Measurements from ENCODE around the gene RHBDF2.

RHBDF2 gene

DNA sequence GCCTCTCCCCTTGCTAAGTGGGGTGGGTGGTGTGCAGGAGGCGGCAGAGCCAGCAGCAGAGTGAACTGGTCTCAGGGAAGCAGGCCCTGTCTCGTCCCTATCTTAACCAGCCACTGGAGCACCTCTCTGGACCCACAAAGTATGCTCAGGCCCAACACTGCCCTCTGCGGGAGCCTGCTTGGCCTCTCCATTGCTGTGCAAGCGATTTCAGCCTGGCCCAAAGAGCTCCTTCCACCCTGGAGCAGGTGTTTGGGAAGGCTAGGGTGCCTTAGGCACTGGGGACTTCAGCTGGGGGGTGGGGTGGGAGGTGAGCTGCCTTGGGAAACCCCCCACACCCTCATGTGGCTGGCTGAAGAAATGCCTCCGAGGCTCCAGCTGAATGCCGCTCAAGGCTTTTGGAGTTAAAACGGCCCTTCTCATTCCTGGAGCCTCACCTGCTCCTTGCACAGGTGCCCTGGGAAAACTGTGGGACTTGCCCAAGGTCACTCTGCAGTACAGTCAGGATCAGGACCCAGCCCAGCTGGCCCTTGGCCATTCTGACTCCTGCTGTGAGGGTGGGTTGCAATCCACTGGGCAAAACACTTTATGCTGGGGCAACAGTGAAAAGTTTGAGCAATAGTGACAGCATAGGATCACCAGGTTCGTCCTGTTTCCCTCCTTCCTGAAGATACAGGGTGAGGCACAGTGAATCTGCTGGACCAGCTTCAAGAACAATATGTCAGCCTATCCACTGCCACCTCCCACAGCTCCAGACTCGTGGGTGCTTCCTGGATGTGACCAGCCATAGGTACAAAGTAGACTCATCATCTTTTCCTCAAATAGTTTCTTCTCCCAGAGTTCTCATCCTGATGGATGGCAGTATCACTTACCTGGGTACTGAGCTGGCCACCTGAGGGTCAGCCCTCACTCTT lies 42.4 kb downstream of the RHBDF2 start:
- Histone ChIP-seq H3K27me3 (ENCODE audit: control insufficient read depth, insufficient read depth, low read length) (no peaks in the 10 kb centered on the region), H3K27ac (ENCODE audit: low read length) (no peak overlapping the region), H3K9me3 (ENCODE audit: control insufficient read depth, insufficient read depth, low read length) (no peaks in the 10 kb centered on the region), H3K36me3 (ENCODE audit: control insufficient read depth, insufficient read depth, low read length) (no peaks in the 10 kb centered on the region), H3K4me3 (ENCODE audit: low read length) (no peak overlapping the region), H3K4me1 (ENCODE audit: control insufficient read depth, insufficient read depth, low read length) (no peaks in the 10 kb centered on the region)
- no CpG with 5 or more reads among the region's 9 CpGs for WGBS (ENCODE audit: insufficient coverage, insufficient read length)
- no peak for DNase-seq (ENCODE audit: low read depth, low spot score)

DNA sequence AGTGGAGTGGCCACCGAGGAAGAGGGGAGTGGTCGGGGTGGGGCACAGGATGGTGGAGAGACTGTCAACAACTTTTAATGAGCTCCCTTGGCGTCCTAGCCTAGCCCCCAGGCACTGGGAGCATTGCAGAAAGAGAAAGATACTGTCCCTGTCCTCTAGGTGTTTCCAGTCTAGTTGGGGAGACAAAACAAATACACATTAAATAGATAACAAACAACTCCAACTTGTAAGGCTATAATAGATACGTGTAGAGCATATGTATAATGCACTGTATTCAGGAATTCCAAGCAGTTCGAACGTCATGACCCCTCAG lies 47.8 kb downstream of the RHBDF2 start:
- no CpG with 5 or more reads among the region's 6 CpGs for WGBS (ENCODE audit: insufficient coverage, insufficient read length)
- no peak overlapping the region; the same call in 1 of the 2 replicates for H3K4me3 ChIP-seq (ENCODE audit: low read length)
- no peaks in the 10 kb centered on the region for H3K9me3 ChIP-seq (ENCODE audit: control insufficient read depth, insufficient read depth, low read length)
- no peaks in the 10 kb centered on the region for H3K36me3 ChIP-seq (ENCODE audit: control insufficient read depth, insufficient read depth, low read length)
- peaks cover 4% of the 10 kb centered on the region; the same call in 1 of the 2 replicates for H3K4me1 ChIP-seq (ENCODE audit: control insufficient read depth, insufficient read depth, low read length)
- H3K27ac ChIP-seq (ENCODE audit: low read length), result no peak overlapping the region
- H3K27me3 ChIP-seq (ENCODE audit: control insufficient read depth, insufficient read depth, low read length), result no peaks in the 10 kb centered on the region
- no peak for DNase-seq (ENCODE audit: low read depth, low spot score)

DNA sequence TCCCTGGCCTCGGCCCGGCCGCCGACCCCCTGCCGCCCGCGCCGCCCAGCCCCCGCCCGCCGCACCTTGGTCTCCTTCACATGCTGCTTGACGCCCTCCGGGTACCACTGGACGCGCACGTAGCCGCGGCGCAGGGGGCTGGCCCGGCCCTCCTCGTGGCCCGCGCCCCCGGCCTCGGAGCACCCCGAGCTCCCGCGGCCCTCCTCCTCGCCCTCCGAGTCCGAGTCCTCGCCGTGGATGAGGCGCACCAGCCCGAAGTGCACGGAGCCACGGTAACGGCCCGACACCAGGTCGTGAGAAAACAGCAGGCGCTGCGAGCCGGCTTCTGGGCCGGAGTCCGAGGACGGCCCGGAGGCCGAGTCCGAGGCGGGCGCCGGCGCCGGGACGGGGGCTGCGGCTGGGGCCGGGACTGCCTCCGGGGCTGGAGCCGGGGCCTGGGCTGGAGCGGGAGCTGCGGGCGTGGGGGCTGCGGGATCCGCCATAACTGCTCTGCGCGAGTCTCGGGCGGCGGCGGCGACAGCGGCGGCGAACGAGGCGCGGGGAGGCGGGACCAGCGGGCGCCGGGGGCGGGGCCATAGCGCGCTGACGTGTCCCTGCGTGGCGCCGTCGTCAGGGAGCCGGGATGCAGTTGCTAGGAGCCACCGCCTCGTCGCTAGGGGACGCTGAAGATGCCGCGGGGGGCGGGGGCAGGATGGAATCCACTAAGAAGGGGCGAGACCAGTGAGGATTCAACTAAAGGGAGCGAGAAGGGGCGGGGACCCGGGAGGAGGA lies 48.4 kb downstream of the RHBDF2 start, which contains the start of gene UBE2O:
UBE2O (minus strand) TSS at position 493 of the 771 bp plus-strand sequence; CDS start at position 482, 11 bp downstream.
- Histone ChIP-seq H3K4me1 (ENCODE audit: control insufficient read depth, insufficient read depth, low read length) (peaks cover 6% of the 10 kb centered on the region; the same call in 1 of the 2 replicates), H3K27me3 (ENCODE audit: control insufficient read depth, insufficient read depth, low read length) (no peaks in the 10 kb centered on the region), H3K4me3 (ENCODE audit: low read length) (peak within 1 kb of the TSS; percentile 52), H3K9me3 (ENCODE audit: control insufficient read depth, insufficient read depth, low read length) (no peaks in the 10 kb centered on the region), H3K36me3 (ENCODE audit: control insufficient read depth, insufficient read depth, low read length) (no peaks in the 10 kb centered on the region), H3K27ac (ENCODE audit: low read length) (no peak within 1 kb of the TSS)
- peak; percentile 72 for DNase-seq (ENCODE audit: low read depth, low spot score)
- no CpG with 5 or more reads among the region's 101 CpGs for WGBS (ENCODE audit: insufficient coverage, insufficient read length)

DNA sequence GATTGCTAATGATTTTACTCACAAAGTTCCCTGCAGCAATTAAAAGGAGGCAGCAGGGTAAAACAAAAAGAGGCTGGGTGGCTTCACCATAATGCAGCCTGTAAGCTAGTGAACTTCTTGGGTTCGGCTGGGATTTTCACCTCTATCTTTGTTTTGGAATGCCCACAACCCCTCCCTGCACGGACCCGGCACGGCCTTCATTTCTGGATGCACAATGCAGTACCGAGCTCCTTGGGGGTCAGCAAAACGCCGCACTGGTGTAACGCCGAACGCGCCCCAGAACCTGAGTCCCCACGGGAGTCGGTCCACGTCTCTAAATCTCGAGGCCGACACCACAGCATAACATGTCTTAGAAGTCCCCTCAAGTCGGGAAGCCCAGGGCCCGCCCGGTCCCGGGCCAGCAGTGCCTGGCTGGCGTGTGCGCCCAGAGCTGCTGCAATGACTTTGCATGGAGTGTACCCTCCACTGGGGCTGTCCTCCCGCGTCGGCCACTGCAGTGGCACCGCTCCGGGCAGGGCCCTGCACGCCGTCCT lies 49.0 kb downstream of the RHBDF2 start:
- WGBS (ENCODE audit: insufficient coverage, insufficient read length), result no CpG with 5 or more reads among the region's 29 CpGs
- no peaks in the 10 kb centered on the region for H3K9me3 ChIP-seq (ENCODE audit: control insufficient read depth, insufficient read depth, low read length)
- H3K4me3 ChIP-seq (ENCODE audit: low read length), result peak overlapping the region; percentile 52
- H3K4me1 ChIP-seq (ENCODE audit: control insufficient read depth, insufficient read depth, low read length), result peaks cover 9% of the 10 kb centered on the region
- H3K27me3 ChIP-seq (ENCODE audit: control insufficient read depth, insufficient read depth, low read length), result no peaks in the 10 kb centered on the region
- no peaks in the 10 kb centered on the region for H3K36me3 ChIP-seq (ENCODE audit: control insufficient read depth, insufficient read depth, low read length)
- DNase-seq (ENCODE audit: low read depth, low spot score), result no peak
- H3K27ac ChIP-seq (ENCODE audit: low read length), result no peak overlapping the region

DNA sequence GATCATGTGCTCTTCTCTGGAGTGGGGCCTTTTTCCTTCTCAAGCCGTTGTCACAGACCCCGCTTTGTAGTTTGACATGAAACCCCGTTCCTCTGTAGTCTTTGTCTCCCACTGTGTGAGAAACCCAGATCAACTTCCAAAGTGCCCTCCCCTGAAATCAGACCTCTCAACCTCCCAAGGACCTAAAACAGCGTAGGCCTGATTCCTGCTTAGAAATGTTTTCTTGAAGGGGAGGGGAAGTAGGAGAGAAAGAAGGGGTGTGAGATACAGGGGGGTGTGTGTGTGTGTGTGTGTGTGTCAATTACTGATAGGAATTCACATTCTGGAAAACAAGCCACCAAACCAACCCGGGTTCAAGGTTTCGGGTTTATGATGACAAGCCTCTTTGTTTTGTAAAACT lies 49.7 kb downstream of the RHBDF2 start:
- Histone ChIP-seq H3K27ac (ENCODE audit: low read length) (no peak overlapping the region), H3K4me3 (ENCODE audit: low read length) (no peak overlapping the region), H3K9me3 (ENCODE audit: control insufficient read depth, insufficient read depth, low read length) (no peaks in the 10 kb centered on the region), H3K4me1 (ENCODE audit: control insufficient read depth, insufficient read depth, low read length) (peaks cover 14% of the 10 kb centered on the region), H3K36me3 (ENCODE audit: control insufficient read depth, insufficient read depth, low read length) (no peaks in the 10 kb centered on the region), H3K27me3 (ENCODE audit: control insufficient read depth, insufficient read depth, low read length) (no peaks in the 10 kb centered on the region)
- no peak for DNase-seq (ENCODE audit: low read depth, low spot score)
- WGBS (ENCODE audit: insufficient coverage, insufficient read length), result no CpG with 5 or more reads among the region's 6 CpGs

DNA sequence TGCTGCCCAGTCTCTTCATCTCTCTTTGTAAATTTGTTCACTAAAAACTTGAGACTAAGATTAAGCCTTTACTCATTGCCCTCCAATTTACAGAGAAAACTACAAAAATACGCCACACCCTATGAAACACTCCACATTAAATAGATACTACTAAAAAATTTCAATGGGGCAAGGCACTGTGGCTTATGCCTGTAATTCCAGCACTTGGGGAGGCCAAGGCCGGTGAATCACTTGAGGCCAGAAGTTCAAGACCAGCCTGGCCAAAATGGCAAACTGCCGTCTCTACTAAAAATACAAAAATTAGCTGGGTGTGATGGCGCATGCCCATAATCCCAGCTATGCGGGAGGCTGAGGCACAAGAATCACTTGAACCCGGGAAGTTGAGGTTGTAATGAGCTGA lies 52.1 kb downstream of the RHBDF2 start:
- H3K9me3 ChIP-seq (ENCODE audit: control insufficient read depth, insufficient read depth, low read length), result no peaks in the 10 kb centered on the region
- 100% methylated on average over 1 of the region's 6 CpGs for WGBS (ENCODE audit: insufficient coverage, insufficient read length)
- no peak overlapping the region for H3K27ac ChIP-seq (ENCODE audit: low read length)
- H3K4me3 ChIP-seq (ENCODE audit: low read length), result no peak overlapping the region
- peaks cover 28% of the 10 kb centered on the region for H3K4me1 ChIP-seq (ENCODE audit: control insufficient read depth, insufficient read depth, low read length)
- H3K27me3 ChIP-seq (ENCODE audit: control insufficient read depth, insufficient read depth, low read length), result no peaks in the 10 kb centered on the region
- no peaks in the 10 kb centered on the region for H3K36me3 ChIP-seq (ENCODE audit: control insufficient read depth, insufficient read depth, low read length)
- no peak for DNase-seq (ENCODE audit: low read depth, low spot score)

DNA sequence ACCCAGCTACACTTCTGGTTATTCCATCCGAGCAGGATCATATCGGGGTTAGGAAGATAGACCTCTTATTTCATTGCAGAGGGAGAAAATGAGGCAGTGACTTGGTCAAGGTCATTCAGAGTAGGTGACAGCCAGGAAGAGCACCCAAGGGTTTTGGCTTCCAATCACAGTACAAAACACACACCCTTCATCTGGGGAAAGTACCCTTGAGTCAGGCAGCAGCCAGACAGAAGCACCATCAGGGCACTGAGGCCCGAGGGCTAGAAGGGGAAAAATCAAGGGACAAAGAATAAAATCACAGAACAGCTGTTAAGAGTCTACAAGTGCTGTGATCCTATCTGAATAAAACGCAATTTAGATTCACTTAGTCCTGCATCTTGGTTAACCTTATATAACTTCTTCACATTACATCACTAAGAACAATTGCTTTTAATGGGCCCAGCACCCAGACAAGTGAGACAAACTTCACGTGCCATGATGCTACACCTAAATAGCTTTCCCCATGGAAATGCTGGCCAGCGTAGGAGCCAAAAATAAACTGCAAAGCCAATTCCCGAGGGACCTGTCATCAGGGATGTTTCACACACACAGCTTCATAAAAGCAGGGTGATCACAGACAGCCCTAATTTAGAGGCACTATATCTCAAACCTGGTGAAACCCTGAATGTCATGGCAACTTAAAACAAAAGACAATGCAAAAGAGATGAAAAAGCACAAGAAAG lies 53.1 kb downstream of the RHBDF2 start:
- Histone ChIP-seq H3K9me3 (ENCODE audit: control insufficient read depth, insufficient read depth, low read length) (no peaks in the 10 kb centered on the region), H3K27ac (ENCODE audit: low read length) (no peak overlapping the region), H3K27me3 (ENCODE audit: control insufficient read depth, insufficient read depth, low read length) (no peaks in the 10 kb centered on the region), H3K4me3 (ENCODE audit: low read length) (no peak overlapping the region), H3K4me1 (ENCODE audit: control insufficient read depth, insufficient read depth, low read length) (peaks cover 28% of the 10 kb centered on the region), H3K36me3 (ENCODE audit: control insufficient read depth, insufficient read depth, low read length) (no peaks in the 10 kb centered on the region)
- no CpG with 5 or more reads among the region's 7 CpGs for WGBS (ENCODE audit: insufficient coverage, insufficient read length)
- DNase-seq (ENCODE audit: low read depth, low spot score), result no peak

DNA sequence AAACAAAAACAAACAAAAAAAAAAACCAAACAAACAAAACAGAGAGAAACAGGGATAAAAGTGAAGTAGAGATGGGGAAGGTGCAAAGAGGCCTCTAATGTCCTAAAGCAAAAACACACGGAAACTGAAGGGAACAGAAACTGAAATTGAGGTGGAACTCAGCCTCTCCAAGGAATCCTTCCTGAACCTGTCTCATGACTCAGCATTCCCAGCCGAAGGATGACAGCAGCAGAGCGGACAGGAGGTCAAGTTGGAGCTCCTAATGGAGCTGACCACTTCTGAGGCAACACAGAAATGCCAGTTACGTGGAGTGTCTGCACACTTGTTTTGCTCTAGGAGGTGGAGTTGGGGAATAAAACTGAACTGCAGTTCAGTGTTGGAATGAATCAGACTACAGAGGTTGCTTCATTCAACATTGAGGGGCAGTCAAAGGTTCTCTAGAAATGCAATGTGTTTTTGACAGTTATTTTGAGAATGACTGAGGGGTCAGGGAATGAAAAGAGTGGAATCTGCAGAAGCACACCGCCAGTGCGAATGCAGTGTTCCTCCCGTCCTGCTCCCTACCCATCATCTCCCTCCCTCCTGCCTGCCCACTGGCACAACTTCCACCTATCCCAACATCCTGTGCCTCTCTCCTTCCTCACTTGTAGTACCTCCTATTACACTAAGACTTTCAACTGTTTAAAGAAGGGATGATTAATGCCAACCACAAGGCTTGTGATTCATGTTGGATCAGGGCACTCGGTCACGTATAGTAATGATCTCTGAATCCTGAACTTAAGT lies 54.6 kb downstream of the RHBDF2 start:
- Histone ChIP-seq H3K36me3 (ENCODE audit: control insufficient read depth, insufficient read depth, low read length) (no peaks in the 10 kb centered on the region), H3K9me3 (ENCODE audit: control insufficient read depth, insufficient read depth, low read length) (no peaks in the 10 kb centered on the region), H3K4me3 (ENCODE audit: low read length) (no peak overlapping the region), H3K4me1 (ENCODE audit: control insufficient read depth, insufficient read depth, low read length) (peaks cover 35% of the 10 kb centered on the region), H3K27me3 (ENCODE audit: control insufficient read depth, insufficient read depth, low read length) (no peaks in the 10 kb centered on the region), H3K27ac (ENCODE audit: low read length) (no peak overlapping the region)
- no peak for DNase-seq (ENCODE audit: low read depth, low spot score)
- no CpG with 5 or more reads among the region's 9 CpGs for WGBS (ENCODE audit: insufficient coverage, insufficient read length)

DNA sequence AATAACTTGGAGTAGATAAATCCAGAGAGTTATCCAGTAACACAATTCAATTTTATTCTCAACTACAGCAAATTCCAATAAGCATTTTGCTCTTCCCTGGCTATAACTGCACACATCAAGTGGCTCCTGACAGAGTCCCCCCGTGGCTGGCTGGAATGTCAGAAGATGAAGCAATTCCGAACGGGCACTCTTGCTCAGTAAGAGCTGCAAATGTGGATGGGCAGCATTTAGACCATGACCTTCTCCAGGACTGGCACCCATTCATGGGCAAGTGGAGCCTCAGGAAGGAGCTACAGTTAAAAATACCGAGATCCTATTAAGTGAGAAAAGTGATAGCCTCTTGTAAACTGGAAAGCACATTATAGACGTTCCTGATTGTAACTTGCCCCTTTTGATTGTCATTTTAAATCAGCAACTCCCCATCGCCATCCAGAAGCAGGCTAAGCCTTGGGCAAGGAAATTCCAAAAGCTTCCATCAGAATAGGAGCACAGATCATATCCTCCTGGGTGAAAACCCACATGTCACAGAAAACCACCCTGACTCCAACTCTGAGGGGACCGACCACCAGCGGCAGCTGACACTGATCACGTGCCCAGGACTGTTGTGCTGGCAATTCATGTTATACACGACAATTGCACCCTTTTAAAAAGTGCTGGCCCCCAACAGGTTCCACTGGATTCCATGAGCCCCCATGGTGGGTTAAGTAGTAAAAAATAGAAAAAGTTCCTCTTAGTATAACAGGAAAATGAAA lies 55.4 kb downstream of the RHBDF2 start:
- Histone ChIP-seq H3K4me1 (ENCODE audit: control insufficient read depth, insufficient read depth, low read length) (peaks cover 38% of the 10 kb centered on the region), H3K27me3 (ENCODE audit: control insufficient read depth, insufficient read depth, low read length) (no peaks in the 10 kb centered on the region), H3K36me3 (ENCODE audit: control insufficient read depth, insufficient read depth, low read length) (no peaks in the 10 kb centered on the region), H3K9me3 (ENCODE audit: control insufficient read depth, insufficient read depth, low read length) (no peaks in the 10 kb centered on the region), H3K27ac (ENCODE audit: low read length) (peak overlapping the region; percentile 38), H3K4me3 (ENCODE audit: low read length) (no peak overlapping the region)
- WGBS (ENCODE audit: insufficient coverage, insufficient read length), result no CpG with 5 or more reads among the region's 10 CpGs
- DNase-seq (ENCODE audit: low read depth, low spot score), result no peak

Data from iPS DF 6.9 (cell line).